Measurements from ENCODE around the gene SRL.

The SRL gene

DNA sequence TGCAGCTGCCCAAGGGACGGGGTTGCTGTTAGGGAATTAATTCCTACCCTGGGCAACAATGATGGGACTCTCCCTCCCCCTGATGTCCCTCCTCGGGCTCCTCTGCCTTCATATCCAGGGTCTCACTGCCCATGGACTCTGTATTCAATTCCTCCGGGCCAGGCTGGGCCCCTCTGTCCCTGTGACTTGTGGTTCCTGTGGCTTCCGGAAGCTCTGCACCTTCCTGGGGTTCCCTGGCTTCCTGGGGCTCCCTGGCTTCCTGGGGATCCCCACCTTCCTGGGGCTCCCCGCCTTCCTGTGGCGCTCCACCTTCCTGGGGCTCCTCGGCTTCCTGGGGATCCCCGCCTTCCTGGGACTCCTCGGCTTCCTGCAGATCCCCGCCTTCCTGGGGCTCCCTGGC is 35.2 kb downstream of the SRL start:
- in situ Hi-C loops (cut with MboI; ENCODE audit: low sequenced_read_pairs, unreplicated experiment) = no loop called here
- no peak for DNase-seq (ENCODE audit: low spot score)
- TF ChIP-seq, protein P1, sequence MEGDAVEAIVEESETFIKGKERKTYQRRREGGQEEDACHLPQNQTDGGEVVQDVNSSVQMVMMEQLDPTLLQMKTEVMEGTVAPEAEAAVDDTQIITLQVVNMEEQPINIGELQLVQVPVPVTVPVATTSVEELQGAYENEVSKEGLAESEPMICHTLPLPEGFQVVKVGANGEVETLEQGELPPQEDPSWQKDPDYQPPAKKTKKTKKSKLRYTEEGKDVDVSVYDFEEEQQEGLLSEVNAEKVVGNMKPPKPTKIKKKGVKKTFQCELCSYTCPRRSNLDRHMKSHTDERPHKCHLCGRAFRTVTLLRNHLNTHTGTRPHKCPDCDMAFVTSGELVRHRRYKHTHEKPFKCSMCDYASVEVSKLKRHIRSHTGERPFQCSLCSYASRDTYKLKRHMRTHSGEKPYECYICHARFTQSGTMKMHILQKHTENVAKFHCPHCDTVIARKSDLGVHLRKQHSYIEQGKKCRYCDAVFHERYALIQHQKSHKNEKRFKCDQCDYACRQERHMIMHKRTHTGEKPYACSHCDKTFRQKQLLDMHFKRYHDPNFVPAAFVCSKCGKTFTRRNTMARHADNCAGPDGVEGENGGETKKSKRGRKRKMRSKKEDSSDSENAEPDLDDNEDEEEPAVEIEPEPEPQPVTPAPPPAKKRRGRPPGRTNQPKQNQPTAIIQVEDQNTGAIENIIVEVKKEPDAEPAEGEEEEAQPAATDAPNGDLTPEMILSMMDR (IDR thresholded peaks at IDR 0.05; ENCODE audit: borderline replicate concordance, control extremely low read depth, extremely low read depth, insufficient read depth, missing control alignments) = no peak

GRCh38 chr16:4205971-4206370 is 35.9 kb downstream of the SRL start:
- in situ Hi-C loops (cut with MboI; ENCODE audit: low sequenced_read_pairs, unreplicated experiment) = no loop called here
- DNase-seq (ENCODE audit: low spot score) = no peak
- TF ChIP-seq, protein P1 (IDR thresholded peaks at IDR 0.05; ENCODE audit: borderline replicate concordance, control extremely low read depth, extremely low read depth, insufficient read depth, missing control alignments) = no peak

DNA sequence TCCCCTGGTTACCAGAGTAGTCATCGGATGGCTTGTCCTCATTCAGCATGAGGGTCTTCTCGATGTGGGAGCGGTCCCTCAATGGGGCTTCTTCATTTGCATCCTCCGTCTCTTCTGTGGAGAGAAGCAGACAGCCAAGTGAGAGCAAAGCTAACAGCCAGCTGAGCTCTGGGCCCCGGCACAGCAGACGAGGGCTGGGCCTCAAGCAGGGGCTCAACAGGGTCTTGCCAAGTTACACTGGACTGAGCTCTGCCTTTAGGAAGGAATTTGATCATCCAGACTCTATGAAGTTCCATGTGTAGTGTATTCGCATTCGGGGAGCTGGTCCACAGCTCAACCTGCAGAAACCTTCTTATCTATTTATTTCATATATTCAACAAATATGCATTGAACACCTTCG is 37.4 kb downstream of the SRL start:
- in situ Hi-C loops (cut with MboI; ENCODE audit: low sequenced_read_pairs, unreplicated experiment) = no loop called here
- no peak for DNase-seq (ENCODE audit: low spot score)
- TF ChIP-seq, protein P1 (IDR thresholded peaks at IDR 0.05; ENCODE audit: borderline replicate concordance, control extremely low read depth, extremely low read depth, insufficient read depth, missing control alignments) = no peak

DNA sequence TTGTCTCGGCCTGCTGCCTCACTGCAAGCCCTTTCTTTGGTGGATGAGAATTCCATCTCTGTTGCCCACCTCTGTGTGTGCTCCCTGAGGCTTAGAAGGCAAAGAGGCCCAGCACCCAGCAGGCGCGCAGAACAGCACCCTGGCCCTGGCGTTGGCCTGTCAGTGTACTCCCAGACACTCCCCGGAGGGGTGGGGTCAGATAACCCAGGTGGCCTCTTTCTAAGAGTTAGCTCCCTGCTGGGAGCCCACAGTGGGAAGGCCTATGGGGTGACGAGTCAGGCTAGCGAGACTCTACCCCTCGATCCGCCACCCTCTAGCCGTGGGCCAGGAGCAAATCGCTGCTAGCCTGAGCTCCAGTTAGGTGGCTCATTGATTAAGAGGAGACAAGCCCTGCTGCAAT is 38.1 kb downstream of the SRL start:
- no peak for DNase-seq (ENCODE audit: low spot score)
- in situ Hi-C loops (cut with MboI; ENCODE audit: low sequenced_read_pairs, unreplicated experiment) = no loop called here
- TF ChIP-seq, protein P1 (IDR thresholded peaks at IDR 0.05; ENCODE audit: borderline replicate concordance, control extremely low read depth, extremely low read depth, insufficient read depth, missing control alignments) = no peak

GRCh38 chr16:4202615-4203345 is 39.1 kb downstream of the SRL start:
- TF ChIP-seq, protein P1 (IDR thresholded peaks at IDR 0.05; ENCODE audit: borderline replicate concordance, control extremely low read depth, extremely low read depth, insufficient read depth, missing control alignments) = no peak
- DNase-seq (ENCODE audit: low spot score) = no peak
- in situ Hi-C loops (cut with MboI; ENCODE audit: low sequenced_read_pairs, unreplicated experiment) = no loop called here

GRCh38 chr16:4200781-4201137 is 41.1 kb downstream of the SRL start:
- TF ChIP-seq, protein P1 (IDR thresholded peaks at IDR 0.05; ENCODE audit: borderline replicate concordance, control extremely low read depth, extremely low read depth, insufficient read depth, missing control alignments) = no peak
- in situ Hi-C loops (cut with MboI; ENCODE audit: low sequenced_read_pairs, unreplicated experiment) = no loop called here
- no peak for DNase-seq (ENCODE audit: low spot score)
